T47D (cell line): Measurements from ENCODE around the gene SNX24.

ENCODE experiments used
- DNase-seq, 2 experiments: peaks; one replicate each; pipeline versions ENCODE4 v3.0.0 to v3.0.0-alpha.2; 2011 to 2012; ENCODE audit warnings: low read depth in 1 of 2, low spot score in 1 of 2
- JUND ChIP-seq: IDR thresholded peaks from 2 replicates; pipeline ENCODE4 v1.6.1; 2012; ENCODE audit warnings: low read depth
- in situ Hi-C: cut with HindIII; loops from 2 replicates; pipeline ENCODE4 v1.10.0; 2016; ENCODE audit warnings: low sequenced_read_pairs, low pct_unique_long_range_greater_than_20kb

SNX24 gene

DNA sequence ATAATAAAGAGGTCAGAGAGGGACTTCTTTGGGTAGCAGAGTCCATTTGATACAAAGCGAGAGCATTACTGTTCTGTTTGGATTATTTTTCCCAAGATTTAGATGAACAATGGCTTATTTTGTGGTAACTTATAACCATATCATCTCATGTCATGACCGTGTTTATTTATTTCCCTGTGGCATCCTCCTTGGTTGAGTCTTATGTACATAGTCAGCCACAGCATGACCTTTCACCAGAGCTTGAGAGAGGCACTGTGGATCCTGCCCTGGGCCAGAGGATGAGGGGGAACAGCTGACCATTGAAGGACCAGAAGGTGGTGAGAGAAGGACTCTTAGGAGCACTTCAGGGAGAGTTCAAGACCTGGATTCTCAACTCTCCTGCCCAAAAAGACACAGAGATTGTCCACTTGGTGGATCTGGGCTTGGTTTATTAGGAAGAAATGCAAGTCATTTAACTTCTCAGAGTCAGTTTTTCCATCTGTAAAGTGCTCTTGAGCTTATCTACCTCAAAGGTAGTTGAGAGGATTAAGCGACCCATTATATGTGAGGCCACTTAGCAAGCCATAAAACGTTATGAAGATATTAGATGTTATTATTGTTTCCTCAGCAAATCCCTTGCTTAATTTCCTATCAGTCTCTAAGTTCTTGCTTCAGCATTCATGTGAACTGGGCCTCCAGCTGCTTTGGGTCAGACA lies 139.7 kb downstream of the SNX24 start:
- DNase-seq: no peak
- in situ Hi-C loops: no loop called here
- TF ChIP-seq JUND: no peak

DNA sequence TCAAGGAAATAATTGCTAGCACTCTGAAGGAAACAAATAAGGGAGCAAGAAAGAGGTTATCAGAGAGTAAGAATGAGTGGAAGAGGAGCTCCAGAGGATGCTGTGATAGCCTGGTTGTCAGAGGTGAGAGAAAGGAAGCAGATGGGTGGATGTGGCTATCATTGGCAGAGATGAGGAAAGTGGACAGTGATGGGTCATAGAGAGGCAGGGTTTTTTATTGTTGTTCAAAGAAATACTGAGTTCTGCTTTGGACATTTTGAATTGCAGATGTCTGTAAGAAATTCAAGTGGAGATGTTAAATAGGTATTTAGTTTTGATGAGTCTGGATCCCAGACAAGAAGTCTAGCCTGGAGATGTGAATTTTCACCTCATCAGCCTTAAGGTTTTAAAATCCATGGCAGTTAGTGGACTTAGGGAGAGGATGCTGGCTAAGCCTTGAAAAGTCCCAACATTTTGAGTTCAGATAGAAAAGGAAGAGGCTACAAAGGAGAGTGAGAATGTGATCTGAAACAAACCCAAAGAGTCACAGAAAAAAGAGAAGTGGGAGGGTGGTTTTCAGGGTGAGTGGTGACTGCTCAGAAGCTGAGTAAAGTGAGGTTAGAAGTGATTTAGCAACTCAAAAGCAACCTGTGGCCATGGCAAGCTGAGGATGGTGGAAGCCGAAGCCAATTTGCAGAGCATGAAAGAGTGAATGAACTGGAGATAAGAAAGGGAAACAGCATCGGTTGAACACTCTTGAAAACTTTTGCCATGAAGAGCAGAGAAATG lies 140.7 kb downstream of the SNX24 start:
- no peak for DNase-seq
- in situ Hi-C loops: no loop called here
- TF ChIP-seq JUND: no peak

DNA sequence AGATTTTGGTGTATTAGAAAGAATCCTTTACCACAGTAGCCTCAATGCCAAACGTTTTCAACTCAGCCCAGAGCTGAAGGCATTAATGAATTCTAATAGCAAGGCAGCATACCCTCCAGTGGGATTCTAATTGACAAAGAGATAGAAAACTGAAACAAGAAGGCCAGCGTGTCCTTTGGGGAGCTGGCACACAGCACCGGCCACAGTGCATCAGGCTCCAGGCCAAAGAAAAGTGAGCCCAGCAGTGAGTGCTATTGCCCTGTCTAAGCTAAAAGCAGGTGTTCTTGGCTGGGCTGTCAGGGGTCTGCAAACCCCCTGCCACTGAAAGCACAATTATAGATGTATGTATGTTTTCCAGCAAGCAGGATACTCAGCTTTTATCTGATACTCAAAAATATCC lies 150.7 kb downstream of the SNX24 start:
- in situ Hi-C loops: no loop called here
- TF ChIP-seq JUND: no peak
- no peak for DNase-seq

DNA sequence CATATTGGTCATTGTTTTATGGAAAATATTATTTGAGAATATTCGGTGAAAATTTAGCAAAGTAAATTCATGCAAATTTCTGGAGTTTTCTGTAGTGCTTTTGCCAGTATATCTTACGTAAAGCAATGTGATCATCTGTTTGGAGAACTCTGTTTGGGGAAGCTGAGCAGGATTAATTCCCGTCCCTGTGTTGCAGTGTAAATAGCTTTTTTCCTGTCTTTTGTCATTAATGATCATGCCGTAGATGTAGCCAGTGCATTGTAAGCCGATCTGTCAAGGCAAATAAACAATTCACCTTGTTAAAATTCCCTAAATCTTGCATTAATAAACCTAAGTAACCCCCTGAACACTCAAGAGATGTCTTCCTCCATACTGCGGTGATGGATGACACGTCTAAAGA lies 151.9 kb downstream of the SNX24 start:
- no peak for TF ChIP-seq JUND
- no peak for DNase-seq
- in situ Hi-C loops: no loop called here

DNA sequence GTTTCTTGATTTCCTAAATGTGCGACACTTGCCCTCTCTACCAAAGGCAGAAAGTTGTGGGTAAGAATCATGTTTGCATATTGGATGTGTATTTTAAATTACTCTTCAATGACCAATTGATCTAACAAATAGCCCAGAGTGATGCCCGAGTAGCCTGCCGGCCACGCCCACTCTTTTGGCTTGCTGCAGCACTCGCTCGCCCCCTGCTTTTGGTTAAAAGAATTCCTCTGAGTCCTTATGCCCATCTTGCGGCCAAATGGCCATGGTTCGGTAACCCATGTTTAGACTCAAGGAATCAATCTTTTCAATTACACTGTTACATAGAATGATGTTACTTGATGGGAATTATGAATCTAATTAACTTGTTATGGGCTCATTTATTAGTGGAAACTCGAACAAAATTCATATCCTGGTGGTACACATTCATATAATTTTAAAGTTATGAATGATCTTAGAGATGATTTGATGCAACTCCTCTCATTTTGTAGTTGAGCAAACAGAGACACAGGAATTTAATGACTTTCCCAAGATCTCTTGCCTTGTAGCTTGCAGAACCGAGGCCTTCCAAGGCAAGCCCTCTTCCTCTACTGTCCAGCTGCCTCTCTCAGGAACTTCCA lies 154.6 kb downstream of the SNX24 start:
- DNase-seq: peak; percentile 4 to 55
- in situ Hi-C loops: no loop called here
- TF ChIP-seq JUND: no peak

DNA sequence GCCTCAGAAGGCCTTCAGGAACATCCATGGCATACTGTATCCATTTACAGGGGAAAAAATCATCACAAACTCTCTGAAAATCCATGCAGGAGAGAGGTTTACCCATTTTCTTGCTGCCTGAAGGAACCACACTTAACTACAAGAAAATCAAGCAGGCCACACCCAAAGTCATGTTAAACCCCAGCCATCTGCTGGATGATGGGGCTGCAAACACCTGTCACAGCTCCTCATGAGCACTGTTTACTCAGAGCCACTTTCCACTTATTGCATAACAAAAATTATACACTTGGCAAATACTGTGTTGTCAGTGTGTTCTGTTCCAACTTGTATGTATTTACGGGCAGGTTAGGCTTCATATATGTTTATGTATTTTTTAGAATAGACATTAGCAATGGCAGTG lies 155.3 kb downstream of the SNX24 start:
- in situ Hi-C loops: no loop called here
- DNase-seq: no peak
- TF ChIP-seq JUND: no peak

DNA sequence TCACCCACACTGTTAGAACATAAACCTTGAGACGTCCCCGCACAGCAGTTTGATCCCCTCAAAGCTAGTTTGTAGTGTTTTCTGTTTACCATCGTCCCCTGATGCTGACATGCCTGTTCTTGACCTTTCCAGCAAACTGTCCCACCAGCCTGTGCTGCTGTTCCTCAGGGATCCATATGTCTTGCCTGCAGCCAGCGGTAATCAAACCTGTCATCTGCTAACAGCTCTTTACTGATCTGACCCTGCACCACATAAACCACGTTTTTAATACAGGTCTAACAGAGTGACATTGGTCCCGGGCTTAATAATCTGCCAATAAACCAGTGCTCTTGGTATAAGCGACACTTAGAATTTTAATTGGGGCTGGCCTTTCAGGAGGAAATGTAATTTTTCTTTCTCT lies 156.4 kb downstream of the SNX24 start:
- no peak for DNase-seq
- no peak for TF ChIP-seq JUND
- in situ Hi-C loops: no loop called here

DNA sequence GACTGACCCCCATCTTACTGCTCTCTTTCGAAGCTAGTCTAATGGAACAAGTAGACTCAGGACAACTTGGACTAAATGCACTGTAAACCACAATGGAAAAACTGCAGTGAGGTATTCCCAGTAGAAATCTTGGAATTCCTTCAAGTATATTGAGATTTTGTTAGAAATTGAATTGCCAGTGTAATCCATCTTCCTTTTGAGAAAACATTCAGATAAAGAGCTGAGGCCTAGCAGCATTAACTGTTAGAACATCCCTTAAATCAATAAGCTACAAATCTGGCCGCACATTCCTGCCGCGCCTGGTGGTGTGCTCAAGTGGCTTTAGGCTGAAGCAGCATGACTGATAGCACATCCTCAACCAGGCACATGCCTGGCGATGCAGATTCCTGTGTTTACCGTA lies 161.8 kb downstream of the SNX24 start:
- TF ChIP-seq JUND: no peak
- DNase-seq: no peak
- in situ Hi-C loops: no loop called here

DNA sequence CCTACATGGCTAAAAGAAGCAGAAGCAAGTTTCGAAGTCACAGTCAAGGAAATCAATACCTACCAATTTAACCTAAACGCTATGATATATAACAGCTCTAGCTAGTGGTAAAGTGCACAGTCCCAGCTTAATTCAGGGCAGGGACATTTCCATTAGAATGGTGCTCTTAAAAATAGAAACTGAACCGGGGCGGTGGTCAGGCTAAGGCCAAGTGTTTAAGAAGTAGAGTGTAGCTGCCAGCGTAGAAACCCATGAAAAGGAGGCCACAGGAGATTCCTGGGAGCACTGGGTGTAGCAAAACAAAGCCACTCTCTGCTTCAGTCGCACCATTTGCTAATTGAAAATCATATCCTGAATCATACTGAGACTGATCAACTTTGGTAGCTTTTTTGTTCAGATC lies 162.3 kb downstream of the SNX24 start:
- no peak for TF ChIP-seq JUND
- no peak for DNase-seq
- in situ Hi-C loops: no loop called here

DNA sequence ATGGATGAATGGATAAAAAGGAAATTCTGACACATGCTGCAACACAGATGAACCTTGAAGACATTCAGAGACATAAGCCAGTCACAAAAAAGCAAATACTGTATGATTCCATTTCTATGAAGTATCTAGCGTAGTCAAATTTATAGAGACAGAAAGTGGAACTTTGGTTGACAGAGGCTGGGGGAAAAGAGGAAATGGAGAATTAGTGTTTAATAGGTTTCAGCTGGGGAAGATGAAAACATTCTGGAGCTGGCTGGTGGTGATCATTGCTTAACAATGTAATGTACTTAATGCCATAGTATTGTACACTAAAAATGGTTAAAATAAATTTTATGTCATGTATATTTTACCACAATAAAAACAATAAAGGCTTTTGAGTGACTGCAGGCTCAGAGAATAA lies 166.9 kb downstream of the SNX24 start:
- in situ Hi-C loops: no loop called here
- no peak for DNase-seq
- no peak for TF ChIP-seq JUND

DNA sequence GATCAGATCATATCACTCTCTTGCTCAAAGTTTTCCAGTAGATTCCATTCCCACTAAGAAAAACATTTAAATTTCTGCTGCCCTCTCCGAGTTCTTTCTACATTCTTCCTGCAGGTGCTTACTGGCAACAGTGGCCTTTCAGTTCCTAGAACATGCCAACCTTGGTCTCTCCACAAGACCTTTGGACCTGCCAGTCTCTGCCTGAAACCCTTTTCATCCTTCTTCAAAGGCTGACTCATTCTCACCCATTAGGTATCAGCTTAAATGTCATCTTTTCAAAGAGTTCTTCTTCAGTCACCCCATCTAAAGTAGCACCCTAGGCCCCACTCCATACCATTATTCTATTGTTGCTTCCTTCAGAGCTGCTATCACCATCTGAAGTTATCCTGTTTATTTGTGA lies 169.3 kb downstream of the SNX24 start:
- no peak for DNase-seq
- no peak for TF ChIP-seq JUND

DNA sequence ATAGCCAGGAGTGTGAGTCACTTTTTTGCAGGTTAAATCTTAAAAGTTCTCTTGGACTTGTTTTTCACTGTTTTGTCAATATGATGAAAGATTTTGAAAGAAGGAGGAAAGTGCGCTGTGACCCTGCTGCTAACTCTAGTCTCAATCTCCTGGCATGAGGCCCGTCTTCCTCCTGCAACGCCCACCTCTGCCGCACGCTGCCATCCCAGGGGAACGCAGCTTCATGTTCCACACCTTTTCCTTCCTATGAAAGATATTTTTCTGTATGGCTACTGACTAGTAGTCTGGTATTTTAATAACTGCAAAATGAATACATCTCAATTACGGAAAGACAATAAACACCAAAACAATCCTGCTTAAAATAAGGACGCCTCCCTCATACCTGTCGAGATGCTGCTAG lies 182.8 kb downstream of the SNX24 start:
- TF ChIP-seq JUND: no peak
- DNase-seq: no peak
- in situ Hi-C loops: no loop called here

More for the DNA sequence above, 169.3 kb downstream of the SNX24 start:
- in situ Hi-C loops: no loop called here

DNA sequence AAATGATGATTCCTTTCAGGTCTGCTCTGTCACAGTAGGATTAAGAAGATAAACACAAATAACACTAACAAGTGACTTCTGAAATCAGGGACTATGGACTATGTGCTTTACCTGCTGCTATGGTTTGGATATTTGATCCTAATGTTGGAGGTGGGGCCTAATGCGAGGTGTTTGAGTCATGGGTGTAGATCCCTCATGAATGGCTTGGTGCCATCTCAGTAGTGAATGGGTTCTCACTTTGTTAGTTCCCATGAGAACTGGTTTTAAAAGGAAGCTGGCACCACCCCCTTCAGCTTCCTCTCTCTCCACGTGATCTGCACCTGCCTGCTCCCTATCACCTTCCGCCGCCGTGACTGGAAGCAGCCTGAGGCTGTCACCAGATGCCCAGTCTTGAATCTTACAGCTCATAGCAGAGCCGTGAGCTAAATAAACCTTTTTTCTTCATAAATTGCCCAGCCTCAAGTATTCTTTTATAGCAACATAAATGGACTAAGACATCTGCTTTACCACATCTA lies 187.8 kb downstream of the SNX24 start:
- in situ Hi-C loops: no loop called here
- peak in 1 of 2 experiments; percentile 23 for DNase-seq
- no peak for TF ChIP-seq JUND
